ENCODE results near the gene HHEX. TPM values are rescaled to one million over a fixed set of nuclear protein-coding genes. Genes with fewer than 3 reads are reported as not detected.

HHEX gene
- total and polyA plus RNA-seq, 2 of the 4 experiments (the other 2 are of a cell fraction): 2.3 to 7.7 TPM

DNA sequence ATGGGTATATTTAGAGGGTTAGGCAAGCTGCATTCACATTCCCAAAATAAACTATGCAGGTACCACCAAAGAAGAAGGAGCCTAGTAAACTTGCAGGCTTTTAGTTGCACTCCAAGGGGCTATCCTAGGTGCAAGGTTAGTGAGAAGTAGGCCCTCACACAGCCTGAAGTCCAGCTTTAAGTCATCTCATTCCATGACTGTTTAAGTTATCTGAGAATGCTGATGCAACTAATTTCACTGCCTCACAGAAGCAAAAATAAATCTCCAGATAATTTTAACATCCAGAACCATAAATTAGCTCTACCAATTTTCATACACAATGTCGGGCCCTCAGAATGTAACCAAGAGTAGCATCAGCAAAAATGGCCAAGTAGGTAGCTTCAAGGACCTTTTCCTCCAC lies 34.3 kb upstream of the HHEX start:
- Histone ChIP-seq H3K14ac (replicated peaks; ENCODE audit: low read depth, low read length) (no peak overlapping the region), H3K79me1 (ENCODE audit: low read depth in 1 of 2, low read length in 2 of 2) (peaks cover 3 to 15% of the 10 kb centered on the region in 2 experiments; a peak in 2 of 4 replicates), H2BK20ac (ENCODE audit: low read depth, low read length) (no peak overlapping the region), H4K91ac (ENCODE audit: insufficient read depth, low read depth, low read length) (no peak overlapping the region), H2BK15ac (ENCODE audit: low read depth, low read length) (no peak overlapping the region), H3K4me3 (ENCODE audit: insufficient read depth, low read depth, low read length) (no peak overlapping the region), H2BK5ac (ENCODE audit: low read depth, low read length, poor library complexity, severe bottlenecking) (peak overlapping the region; percentile 31), H2AK5ac (ENCODE audit: low read depth, low read length) (no peak overlapping the region), H2AFZ (replicated peaks; ENCODE audit: low read length, poor library complexity) (no peak overlapping the region), H3K56ac (ENCODE audit: extremely low read depth, insufficient read depth, low read length) (no peak overlapping the region), H3K4me2 (ENCODE audit: low read depth, low read length) (no peak overlapping the region), H3K23ac (ENCODE audit: low read depth, low read length) (no peak overlapping the region), H3K9me1 (ENCODE audit: insufficient read depth, low read length) (no peaks in the 10 kb centered on the region), H3K4me1 (ENCODE audit: control insufficient read depth, insufficient read depth, low read length) (peaks cover 4% of the 10 kb centered on the region), H3K36me3 (ENCODE audit: control insufficient read depth, insufficient read depth, low read length) (no peaks in the 10 kb centered on the region), H3K27me3 (ENCODE audit: control insufficient read depth, insufficient read depth, low read length) (no peaks in the 10 kb centered on the region), H2AK9ac (replicated peaks; ENCODE audit: low read depth, low read length, poor library complexity) (no peak overlapping the region), H3K9me3 (ENCODE audit: control insufficient read depth, insufficient read depth, low read length) (no peaks in the 10 kb centered on the region), H4K5ac (ENCODE audit: low read depth, low read length) (no peak overlapping the region), H4K8ac (ENCODE audit: low read depth in 2 of 2, low read length in 2 of 2) (peak overlapping the region in 1 of 2 experiments; percentile 59; a peak in 1 of 4 replicates), H3K9ac (ENCODE audit: low read depth, low read length) (no peak overlapping the region), H3K4ac (ENCODE audit: low read depth, low read length) (no peak overlapping the region), H2BK120ac (ENCODE audit: low read depth, low read length) (peak overlapping the region; percentile 1; the same call in 1 of the 2 replicates), H3K27ac (ENCODE audit: insufficient read depth, low read length) (peak overlapping the region; percentile 70; the same call in 1 of the 2 replicates), H4K20me1 (ENCODE audit: insufficient read depth, low read length) (no peaks in the 10 kb centered on the region), H3K18ac (ENCODE audit: low read depth, low read length) (no peak overlapping the region; the same call in 1 of the 2 replicates)
- in situ Hi-C loops (cut with MboI; ENCODE audit: low sequenced_read_pairs) (no loop called here), intact Hi-C loops (cut with micrococcal nuclease) (no loop called here), dilution Hi-C loops (cut with HindIII; ENCODE audit: low sequenced_read_pairs, unreplicated experiment) (no loop called here)
- WGBS, 2 experiments (ENCODE audit: extremely low coverage in 2 of 2, insufficient read length in 1 of 2): 83% methylated on average over 1 of the region's 1 CpG; no CpG with 5 or more reads in 1 of the 2 experiments
- POLR2A ChIA-PET (ENCODE audit: unreplicated experiment): no interaction called here
- no peak for TF ChIP-seq MXI1 (IDR thresholded peaks at IDR 0.05; ENCODE audit: borderline replicate concordance, low read depth, low read length)
- peak; percentile 54 for TF ChIP-seq MAFK (IDR thresholded peaks at IDR 0.05; ENCODE audit: low read depth, low read length)
- DNase-seq: peak; percentile 38
- no TSS peak for BruUV-seq (replicated peaks)
- peak; percentile 69 for ATAC-seq (ENCODE audit: low read depth)
- CTCF ChIA-PET: interaction anchor here (0.7 to 1.3 kb wide), 2 partner anchors 11 to 173 kb away, joined by 4 to 5 read pairs; no protein-coding TSS in a partner anchor
